COLO829 (cell line): ENCODE measurements around the gene SH3PXD2A.
"Not testable (repeated sequence)": the region's sequence is repeated elsewhere in the genome, so short reads cannot be mapped to it uniquely, and the experiment has no call there.

Experiments used
- DNase-seq: peaks from one replicate; pipeline ENCODE4 v3.0.0; 2012; ENCODE audit warnings: low spot score

SH3PXD2A gene

GRCh38 chr10:103666087-103666761 lies 189.2 kb downstream of the SH3PXD2A start:
- peak; percentile 70 for DNase-seq

- no peak for DNase-seq
Observed at GRCh38 chr10:103665162-103665889, 190.1 kb downstream of the SH3PXD2A start.

DNA sequence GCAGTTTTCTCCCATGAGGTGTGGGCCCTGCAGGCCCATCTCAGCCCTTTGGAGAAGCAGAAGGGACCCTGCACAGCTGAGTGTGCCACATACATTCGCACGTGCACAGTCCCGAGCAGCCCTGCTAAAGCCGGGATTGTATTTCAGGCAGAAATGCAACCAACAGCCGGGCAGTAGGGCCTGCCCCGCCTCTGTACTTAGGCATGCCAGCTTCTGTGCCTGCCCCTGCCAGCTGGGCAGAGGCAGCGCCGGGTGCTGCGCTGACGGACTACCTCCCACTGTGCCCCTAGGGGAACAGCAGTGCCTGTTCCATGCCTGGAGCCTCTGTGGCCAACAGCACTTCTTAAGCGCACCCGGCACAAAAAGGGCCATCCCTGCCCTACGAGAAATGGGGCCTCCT lies 191.6 kb downstream of the SH3PXD2A start:
- no peak for DNase-seq

GRCh38 chr10:103663236-103663635 lies 192.1 kb downstream of the SH3PXD2A start:
- no peak for DNase-seq

DNA sequence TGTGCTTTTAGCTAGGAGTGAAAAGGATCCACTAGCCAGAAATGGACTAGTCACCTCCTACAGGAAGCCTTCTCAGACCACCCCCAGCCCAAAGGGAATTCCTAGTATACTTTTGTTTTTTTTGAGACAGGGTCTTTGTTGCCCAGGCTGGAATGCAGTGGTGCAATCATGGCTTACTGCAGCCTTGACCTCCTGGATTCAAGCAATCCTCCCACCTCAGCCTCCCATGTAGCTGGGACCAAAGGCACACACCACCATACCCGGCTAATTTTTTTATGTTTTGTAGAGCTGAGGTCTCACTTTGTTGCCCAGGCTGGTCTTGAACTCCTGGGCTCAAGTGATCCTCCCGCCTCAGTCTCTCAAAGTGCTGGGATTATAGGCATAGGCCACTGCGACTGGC lies 192.7 kb downstream of the SH3PXD2A start:
- not testable (repeated sequence) for DNase-seq

DNA sequence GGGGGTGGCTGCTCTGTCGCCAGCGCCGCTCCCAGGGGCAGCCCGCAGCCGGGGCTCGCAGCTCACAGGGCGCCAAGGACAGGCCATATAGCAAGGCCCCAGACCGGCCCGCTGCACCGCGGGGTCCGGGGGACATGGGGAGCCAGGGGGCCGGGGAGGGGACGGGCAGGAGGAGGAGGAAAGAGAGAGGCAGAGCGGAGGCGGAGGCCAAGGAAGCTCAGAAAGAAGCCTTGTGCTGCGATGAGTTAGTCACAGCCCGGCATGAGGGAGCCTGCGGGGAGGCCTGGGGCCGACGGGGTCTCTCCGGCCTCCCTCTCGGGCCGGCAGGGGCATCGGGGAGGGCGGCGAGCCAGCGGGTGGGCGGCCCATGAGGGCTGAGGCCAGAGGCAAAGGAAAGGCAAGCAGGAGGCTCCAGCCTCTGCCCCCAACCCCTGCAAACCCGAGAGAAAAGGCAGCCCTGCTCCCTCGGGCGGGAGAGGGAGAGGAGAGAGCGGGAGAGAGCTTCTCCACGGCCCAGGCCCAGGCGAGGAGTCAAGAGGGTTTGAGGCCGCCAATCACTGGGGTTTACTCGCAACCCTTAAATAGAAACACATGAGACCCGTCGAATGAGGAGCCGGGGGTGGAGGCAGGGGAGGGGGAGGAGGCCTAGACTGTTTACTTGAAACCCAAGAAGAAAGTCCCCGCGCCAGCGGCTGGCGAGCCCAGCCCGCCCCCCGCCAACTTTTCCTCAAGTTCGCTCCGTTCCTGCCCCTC lies 194.0 kb downstream of the SH3PXD2A start:
- peak; percentile 55 for DNase-seq

DNA sequence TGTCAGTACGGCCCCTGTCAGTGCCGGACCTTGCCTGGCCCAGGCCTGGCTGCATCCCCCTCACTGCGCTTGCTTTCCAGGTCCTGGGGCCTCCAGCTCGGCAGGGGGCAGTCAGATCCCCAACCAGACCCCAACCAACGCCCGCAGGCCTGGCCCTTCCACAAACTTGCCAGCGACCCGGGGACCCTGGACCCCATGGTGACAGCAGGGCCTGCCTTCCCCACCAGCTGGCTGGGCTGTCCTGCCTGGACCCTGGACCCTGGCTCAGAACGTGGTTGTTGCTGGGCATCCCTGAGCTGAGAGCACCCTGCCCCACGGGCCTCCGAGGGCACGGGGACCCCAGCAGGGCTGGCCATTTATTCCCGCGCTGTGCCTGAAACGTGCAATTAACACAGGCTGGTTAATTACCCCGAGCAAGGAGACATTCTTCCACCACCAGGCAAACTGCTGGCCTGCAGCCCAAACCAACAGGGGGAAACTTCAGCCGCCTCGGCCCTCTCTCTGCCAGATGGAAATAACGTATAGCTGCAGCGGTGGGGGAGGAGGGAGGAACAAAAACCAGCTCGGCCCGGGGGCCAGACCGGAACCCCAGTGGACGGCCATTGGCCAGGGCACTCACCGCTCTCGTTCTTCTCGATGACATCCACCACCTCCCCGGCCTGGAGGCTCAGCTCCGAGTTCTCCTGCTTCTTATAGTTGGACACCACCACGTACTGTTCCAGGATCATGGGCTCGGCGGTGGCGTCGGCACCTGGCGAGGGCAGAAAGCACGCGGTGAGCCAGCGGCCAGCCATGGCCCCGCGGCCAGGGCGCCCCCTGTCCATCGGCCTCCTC lies 194.8 kb downstream of the SH3PXD2A start:
- DNase-seq: no peak

- DNase-seq: peak; percentile 85
Observed at GRCh38 chr10:103659674-103660363, 195.6 kb downstream of the SH3PXD2A start.

DNA sequence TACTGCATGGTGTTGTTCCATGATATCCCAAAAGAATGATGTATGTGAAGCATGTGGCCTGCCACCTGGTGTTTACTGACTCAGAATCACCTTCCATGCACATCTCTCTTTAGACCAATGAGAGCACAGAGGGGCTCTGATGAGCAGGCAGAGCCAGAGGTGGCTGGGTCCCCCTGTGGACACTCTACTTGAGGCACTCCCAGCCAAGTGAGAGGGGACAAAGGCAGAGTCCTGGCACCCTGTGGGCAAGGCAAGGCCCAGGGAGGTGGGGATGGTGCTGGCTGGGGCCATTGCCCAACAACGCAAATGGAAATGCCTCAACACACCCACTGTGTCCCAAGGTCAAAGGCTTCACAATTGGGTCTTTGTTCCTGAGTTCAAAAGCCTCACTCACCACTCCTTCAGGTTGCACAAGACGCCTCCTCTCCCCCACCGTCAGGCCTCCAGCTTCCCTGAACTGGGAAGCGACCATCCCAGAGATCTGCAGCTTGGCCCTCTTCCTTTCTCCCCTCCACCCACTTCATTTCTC lies 197.3 kb downstream of the SH3PXD2A start:
- DNase-seq: peak; percentile 75

GRCh38 chr10:103657061-103657591 lies 198.2 kb downstream of the SH3PXD2A start:
- no peak for DNase-seq

DNA sequence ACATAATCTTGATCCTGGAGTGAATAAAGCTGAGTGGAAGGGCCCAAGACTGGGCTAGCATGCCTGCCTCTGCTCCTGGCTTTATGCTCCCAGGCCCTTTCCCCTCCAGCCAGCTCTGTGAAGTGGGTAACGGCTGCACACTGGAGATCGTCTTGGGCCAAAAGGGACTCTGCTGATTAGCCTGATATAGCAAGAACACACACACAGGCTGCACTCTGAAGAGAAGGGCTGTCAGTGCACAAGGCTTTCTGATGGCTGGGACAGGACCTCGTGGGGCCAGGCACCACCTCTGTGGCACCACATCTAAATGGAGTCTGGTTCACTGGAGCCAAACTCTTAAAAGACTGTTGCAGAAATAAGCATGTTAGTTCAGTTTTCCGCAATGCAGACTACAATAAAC lies 200.5 kb downstream of the SH3PXD2A start:
- no peak for DNase-seq

GRCh38 chr10:103653581-103654037 lies 201.8 kb downstream of the SH3PXD2A start:
- DNase-seq: no peak

DNA sequence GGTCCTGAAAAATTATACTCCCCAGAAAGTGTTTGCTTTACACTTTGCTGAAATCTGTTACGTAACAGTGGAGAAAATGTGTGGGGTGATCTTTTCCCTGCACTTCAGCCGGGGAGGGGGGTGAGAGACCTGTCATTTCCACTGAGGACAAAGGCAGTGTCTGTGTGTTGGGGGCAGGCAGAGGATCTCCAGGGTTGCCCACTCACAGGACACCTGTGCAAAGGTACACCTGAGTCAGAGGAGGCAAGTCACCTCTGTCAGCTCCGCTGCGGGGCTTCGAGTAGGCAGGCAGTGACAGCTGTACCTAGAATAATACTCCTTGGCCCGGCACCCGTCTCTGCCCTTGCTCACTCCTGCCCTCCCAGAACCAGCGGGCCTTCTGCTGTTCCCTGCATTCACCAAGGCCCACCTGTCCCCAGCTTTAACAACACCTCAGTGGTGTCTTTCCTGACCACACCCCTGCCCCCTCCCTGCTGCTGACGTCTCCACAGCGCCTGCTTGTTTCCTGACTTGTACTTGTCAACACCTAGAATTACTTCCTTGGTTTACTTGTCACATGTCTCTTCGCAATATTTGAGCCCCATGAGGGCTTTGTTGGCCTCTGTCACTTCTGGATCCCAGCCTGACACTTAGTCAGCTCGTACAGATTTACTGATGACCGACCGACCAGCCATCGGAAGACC lies 202.6 kb downstream of the SH3PXD2A start:
- no peak for DNase-seq

DNA sequence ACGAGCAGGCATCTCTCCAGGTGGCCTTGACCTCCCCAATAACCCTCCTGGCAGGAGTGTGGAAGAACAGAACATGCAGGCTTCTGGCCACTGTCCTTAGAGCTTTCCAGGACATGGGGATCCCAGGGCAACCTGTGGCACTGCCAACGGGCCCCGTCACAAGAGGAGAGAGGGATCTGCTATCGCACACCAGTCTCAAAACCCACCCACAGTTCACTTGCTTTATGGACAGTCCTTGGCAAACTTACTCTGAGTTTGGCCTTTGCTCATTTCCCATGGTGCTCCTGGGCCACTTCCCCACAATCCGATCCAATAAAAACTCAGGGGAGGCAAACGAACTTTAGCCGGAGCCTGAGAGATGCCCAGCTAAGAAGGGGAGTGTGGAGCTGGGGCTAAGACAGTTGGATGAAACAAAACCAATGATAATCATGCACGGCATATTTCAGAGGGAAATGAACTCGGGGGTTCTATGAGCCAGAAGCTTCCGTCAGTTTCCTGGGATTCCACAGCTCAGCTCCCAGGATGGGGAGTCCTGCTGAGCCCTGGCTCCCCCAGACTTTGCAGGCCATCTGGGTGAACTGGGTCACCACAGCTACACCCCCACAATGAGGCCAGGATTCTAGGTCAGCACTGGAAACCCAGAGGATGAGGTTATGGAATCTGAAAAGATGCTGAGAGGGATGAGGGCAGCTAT lies 203.4 kb downstream of the SH3PXD2A start:
- no peak for DNase-seq

GRCh38 chr10:103651333-103651732 lies 204.0 kb downstream of the SH3PXD2A start:
- no peak for DNase-seq

DNA sequence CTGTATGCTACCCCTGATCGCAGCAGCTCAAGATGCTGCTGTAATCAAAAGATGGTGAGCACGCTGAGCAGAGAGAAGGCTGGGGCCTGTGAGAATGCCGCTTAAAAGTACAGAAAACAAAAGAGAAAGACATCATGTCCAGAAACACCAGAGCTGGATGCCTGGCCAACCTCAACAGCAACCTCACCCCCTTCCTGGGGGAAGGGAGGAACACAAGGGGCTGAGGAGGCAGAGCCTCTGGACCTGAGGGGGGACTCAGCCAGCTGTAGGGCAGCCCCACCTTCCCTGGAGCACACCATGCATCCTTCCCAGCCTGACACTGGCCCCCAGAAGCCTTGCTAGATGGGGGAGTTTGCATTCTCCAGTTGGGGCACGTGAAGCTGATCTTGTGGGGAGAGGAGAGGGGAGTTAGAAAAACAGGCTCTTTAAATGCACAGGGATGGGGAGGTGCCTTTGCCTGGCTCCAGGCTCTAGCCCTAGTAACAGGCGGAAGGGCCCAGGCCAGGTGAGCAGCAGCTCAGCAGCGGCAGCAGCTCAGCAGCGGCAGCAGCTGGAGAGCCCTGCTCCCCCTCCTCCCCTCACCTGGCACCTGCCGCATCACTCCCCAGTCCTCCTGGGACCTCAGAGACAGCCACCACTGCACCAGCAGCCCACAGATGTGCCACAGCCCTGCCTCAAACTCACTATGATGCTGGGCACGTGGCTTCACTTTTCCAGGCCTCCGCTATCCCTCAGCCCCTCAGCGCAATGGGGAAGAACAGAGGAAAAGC lies 205.5 kb downstream of the SH3PXD2A start:
- DNase-seq: no peak

DNA sequence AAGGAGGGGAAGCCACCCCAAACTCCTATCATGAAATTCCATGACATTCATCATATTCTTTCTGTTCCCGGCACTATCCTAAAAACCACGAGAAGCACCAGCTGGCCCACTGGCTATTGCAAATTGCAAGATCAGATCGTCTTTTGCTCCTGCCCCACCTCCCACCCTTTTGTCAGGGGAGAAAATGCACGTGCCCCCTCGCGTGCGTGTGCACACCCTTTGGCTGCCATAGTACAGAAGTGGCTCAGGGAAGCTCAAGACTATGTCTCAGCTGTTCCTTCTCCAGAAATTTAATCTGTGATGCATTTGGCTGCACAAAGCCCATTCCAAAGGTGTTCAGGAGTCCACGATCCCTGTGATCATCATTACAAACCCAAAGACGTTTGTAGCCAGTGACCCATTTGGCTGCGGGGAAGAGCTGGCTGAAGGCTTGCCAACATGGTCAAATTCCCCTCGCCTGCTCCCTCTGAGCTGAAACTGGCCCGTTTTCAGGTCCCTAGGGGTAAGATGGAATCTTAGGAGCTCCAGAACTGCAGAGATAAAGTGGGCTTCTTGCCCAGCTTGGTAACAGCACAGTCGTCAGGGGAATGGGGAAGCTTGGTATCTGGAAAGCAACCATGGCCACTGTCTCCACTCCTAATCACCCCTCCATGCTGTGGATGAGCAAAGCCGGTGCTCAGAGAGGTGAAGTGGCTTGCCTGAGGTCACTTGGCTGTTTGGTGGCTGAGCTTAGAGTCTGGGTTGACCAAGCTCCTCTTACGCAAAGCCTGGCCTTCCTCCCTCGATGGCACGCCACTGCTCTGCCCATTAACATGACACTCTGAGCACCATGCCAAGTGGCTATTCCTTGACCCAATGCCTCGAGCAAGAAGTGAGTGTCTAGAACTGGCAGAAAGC lies 206.5 kb downstream of the SH3PXD2A start:
- DNase-seq: no peak

- DNase-seq: no peak
Observed at GRCh38 chr10:103648251-103648635, 207.1 kb downstream of the SH3PXD2A start.
